Tibial artery (tissue), 4 donors: ENCODE results near the gene ZNF367.

ENCODE experiments used
- DNase-seq, 2 donors: peaks; one replicate each; pipeline ENCODE4 v3.0.0-alpha.2; 2019
- H3K27ac ChIP-seq, 2 donors: fragments of 200-600 bp; sonication (generic) in 1 of 2; 1 replicate in 1 of 2; 2 replicates in 1 of 2; pipeline ENCODE4 v1.5.1; 2018 to 2019; ENCODE audit warnings: mild to moderate bottlenecking in 1 of 2
- H3K27me3 ChIP-seq, 2 donors: fragments of 200-600 bp; sonication (generic) in 1 of 2; one replicate each; pipeline versions ENCODE4 v1.5.1 to v1.6.0; 2016 to 2019
- H3K36me3 ChIP-seq, 3 donors: fragments of 200-600 bp; sonication (generic) in 2 of 3; one replicate each; pipeline ENCODE4 v1.5.1; 2016 to 2019; ENCODE audit warnings: mild to moderate bottlenecking in 2 of 3
- H3K4me1 ChIP-seq, 4 donors: fragments of 200-600 bp; sonication (generic) in 2 of 4; 1 replicate in 3 of 4; 2 replicates in 1 of 4; pipeline ENCODE4 v1.5.1; 2016 to 2019
- H3K4me3 ChIP-seq, 2 donors: fragments of 200-600 bp; sonication (generic) in 1 of 2; 1 replicate in 1 of 2; 2 replicates in 1 of 2; pipeline ENCODE4 v1.5.1; 2018 to 2019; ENCODE audit warnings: mild to moderate bottlenecking in 2 of 2
- H3K9me3 ChIP-seq, 3 donors: fragments of 200-600 bp; sonication (generic) in 1 of 3; one replicate each; pipeline ENCODE4 v1.5.1; 2016 to 2019
- intact Hi-C: fragments of 100-400 bp; cut with DNase I; formaldehyde crosslinking; loops from one replicate; pipeline ENCODE4 v1.15.0; 2023; ENCODE audit warnings: low total_unique reads
- TF ChIP-seq, protein P1 (sequence below), 2 experiments: fragments of 200-600 bp in 1 of 2; fragments of 450-650 bp in 1 of 2; IDR thresholded peaks; one replicate each; pipeline ENCODE4 v1.5.1; 2017 to 2019; ENCODE audit warnings: antibody characterized with exemption in 2 of 2, mild to moderate bottlenecking in 1 of 2, moderate library complexity in 1 of 2

ZNF367 gene

DNA sequence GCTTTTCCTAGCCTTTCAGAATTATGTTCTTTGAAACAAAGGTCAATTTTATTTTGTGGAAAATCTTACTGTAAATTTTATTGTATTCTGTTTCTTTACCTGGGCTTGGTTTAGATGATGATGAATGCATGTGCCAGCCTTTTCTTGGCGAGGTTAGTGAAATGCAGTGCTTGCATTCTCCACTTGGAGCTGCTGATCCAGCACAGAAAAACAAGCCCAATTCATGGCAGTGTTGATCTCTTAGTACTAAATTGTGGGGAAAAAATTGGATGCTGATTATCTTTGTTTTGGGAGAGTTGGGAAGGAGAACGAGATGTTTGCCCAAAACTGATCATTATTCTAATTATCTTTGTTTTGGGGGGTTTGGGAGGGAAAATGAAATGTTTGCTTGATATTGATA, 35.5 kb upstream of the ZNF367 start:
- no peak overlapping the region for H3K4me3 ChIP-seq
- TF ChIP-seq, protein P1, sequence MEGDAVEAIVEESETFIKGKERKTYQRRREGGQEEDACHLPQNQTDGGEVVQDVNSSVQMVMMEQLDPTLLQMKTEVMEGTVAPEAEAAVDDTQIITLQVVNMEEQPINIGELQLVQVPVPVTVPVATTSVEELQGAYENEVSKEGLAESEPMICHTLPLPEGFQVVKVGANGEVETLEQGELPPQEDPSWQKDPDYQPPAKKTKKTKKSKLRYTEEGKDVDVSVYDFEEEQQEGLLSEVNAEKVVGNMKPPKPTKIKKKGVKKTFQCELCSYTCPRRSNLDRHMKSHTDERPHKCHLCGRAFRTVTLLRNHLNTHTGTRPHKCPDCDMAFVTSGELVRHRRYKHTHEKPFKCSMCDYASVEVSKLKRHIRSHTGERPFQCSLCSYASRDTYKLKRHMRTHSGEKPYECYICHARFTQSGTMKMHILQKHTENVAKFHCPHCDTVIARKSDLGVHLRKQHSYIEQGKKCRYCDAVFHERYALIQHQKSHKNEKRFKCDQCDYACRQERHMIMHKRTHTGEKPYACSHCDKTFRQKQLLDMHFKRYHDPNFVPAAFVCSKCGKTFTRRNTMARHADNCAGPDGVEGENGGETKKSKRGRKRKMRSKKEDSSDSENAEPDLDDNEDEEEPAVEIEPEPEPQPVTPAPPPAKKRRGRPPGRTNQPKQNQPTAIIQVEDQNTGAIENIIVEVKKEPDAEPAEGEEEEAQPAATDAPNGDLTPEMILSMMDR (IDR thresholded peaks at IDR 0.05) = peak; percentile 52 to 64
- peaks cover 0 to 57% (median 14%) of the 10 kb centered on the region in 4 donors for H3K4me1 ChIP-seq
- no peaks in the 10 kb centered on the region for H3K27me3 ChIP-seq
- intact Hi-C loops = loop anchor here (10.0 kb wide), 2 partner anchors 161 to 201 kb away; partner anchors contain the start of genes CDC14B and PRXL2C
- no peak overlapping the region for H3K27ac ChIP-seq
- peaks cover 0 to 5% (median 2%) of the 10 kb centered on the region in 3 donors for H3K36me3 ChIP-seq
- no peaks in the 10 kb centered on the region for H3K9me3 ChIP-seq
- DNase-seq = no peak

DNA sequence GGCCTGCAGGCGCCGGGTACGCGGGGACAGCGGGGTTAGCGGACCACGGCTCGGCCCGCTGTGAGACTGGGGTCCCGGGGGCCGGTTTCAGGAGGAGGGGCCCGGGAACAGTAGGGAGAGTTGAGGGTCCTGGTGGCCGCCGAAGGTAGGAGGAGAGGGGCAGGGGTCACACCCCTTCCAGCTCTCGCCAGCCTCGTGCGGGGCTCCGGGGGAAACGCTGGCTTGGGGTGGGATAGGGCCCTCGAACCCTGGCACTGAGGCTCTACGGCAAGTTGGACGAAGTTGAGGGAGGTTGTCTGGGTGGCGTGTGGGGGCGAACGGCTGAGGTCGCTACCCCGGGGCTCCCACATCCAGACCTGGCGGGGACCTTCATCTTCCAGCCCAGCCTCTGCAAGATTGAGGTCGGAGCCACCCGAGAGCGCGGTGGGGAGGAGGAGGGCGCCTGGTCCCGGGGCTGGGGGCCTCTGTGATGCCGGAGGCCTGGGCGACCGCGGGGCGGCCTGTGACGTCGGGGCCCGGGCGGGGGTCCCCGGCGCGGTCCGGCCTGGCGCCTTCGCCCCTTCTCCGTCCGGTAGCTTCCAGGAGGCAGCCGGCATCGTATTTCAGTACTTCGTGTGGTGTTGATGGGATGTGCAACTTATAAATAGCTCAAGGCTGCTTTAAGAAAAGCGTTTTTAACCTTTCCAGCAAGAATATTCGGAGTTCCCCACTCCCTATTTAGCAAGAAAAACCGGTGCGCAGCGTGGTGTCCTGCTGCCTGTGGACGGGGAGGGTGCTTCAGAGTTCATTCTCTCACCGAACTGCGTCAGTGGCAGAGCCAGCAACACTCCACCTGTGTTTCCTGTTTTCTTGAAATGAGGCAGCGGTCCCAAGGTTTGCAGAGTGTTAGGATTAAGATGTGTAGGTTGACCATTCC, 32.7 kb upstream of the ZNF367 start:
- TF ChIP-seq, protein P1 (IDR thresholded peaks at IDR 0.05) = no peak
- Histone ChIP-seq H3K27me3 (no peaks in the 10 kb centered on the region), H3K36me3 (no peaks in the 10 kb centered on the region), H3K27ac (peak overlapping the region; percentile 88), H3K4me3 (peak overlapping the region; percentile 72 to 73), H3K4me1 (peaks cover 0 to 50% (median 14%) of the 10 kb centered on the region in 4 donors), H3K9me3 (no peaks in the 10 kb centered on the region)
- intact Hi-C loops = loop anchor here (2.0 to 10.0 kb wide), 4 partner anchors 32 to 204 kb away; partner anchors contain the start of genes CDC14B, PRXL2C and ZNF367
- DNase-seq = peak; percentile 36 to 70

DNA sequence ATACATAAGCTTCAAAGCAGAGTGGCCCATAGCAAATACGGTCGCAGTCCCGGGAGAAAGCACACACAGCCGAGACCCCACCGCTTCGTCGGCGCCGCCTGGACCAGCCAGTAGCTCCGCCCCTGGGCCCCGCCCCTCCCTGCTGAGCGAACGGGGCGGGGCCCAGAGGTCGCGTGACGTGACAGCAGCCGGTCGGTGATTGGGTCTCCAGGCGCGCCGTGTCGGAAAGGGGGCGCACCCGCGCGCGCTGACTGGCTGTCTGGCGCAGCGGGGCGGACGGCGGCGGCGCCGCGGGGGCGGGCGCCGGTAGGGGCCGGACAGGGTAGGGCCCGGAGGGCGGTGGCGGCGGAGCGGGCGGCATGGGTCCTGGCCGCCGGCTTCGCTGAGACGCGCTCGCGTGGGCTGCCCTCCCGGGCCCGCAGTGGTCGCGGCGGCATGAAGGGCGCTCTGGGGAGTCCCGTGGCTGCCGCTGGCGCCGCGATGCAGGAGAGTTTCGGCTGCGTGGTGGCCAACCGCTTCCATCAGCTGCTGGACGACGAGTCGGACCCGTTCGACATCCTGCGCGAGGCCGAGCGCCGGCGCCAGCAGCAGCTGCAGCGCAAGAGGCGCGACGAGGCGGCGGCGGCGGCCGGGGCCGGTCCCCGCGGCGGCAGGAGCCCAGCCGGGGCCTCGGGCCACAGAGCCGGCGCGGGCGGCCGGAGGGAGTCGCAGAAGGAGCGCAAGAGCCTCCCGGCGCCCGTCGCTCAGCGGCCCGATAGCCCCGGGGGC, 31.9 kb upstream of the ZNF367 start, which contains the start of gene HABP4:
HABP4 (plus strand) TSS at position 325 of the 768 bp plus-strand sequence; CDS start at position 436, 111 bp downstream.
- intact Hi-C loops = loop anchor here (2.0 to 10.0 kb wide), 4 partner anchors 31 to 205 kb away; partner anchors contain the start of genes CDC14B, PRXL2C and ZNF367
- DNase-seq = peak; percentile 97 to 98
- Histone ChIP-seq H3K36me3 (no peaks in the 10 kb centered on the region), H3K9me3 (no peaks in the 10 kb centered on the region), H3K27me3 (no peaks in the 10 kb centered on the region), H3K4me1 (peaks cover 0 to 47% (median 14%) of the 10 kb centered on the region in 4 donors), H3K27ac (peak within 1 kb of the TSS; percentile 88), H3K4me3 (peak within 1 kb of the TSS; percentile 72 to 73)
- TF ChIP-seq, protein P1 (IDR thresholded peaks at IDR 0.05) = peak in 1 of 2 experiments; percentile 21

DNA sequence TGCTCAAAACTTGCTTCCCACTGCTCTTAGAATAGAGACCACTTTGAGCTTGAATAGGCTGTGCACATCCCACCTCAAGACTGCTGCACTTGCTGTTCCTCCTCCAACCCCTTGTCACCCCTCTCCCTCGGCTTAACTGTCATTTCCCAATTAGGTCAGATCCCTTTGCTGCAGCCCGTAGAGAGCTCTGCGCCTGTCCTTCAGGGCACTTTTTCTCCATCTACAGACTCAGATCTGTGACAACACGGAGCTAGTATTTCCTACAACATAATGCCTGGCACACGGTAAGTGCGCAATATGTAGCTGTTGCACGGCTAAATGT, 31.3 kb upstream of the ZNF367 start:
- H3K36me3 ChIP-seq = no peaks in the 10 kb centered on the region
- H3K4me3 ChIP-seq = peak overlapping the region; percentile 72 to 73
- intact Hi-C loops = no loop called here
- DNase-seq = no peak
- peak overlapping the region; percentile 88 for H3K27ac ChIP-seq
- H3K4me1 ChIP-seq = peaks cover 0 to 42% (median 14%) of the 10 kb centered on the region in 4 donors
- no peaks in the 10 kb centered on the region for H3K9me3 ChIP-seq
- H3K27me3 ChIP-seq = no peaks in the 10 kb centered on the region
- TF ChIP-seq, protein P1 (IDR thresholded peaks at IDR 0.05) = no peak

DNA sequence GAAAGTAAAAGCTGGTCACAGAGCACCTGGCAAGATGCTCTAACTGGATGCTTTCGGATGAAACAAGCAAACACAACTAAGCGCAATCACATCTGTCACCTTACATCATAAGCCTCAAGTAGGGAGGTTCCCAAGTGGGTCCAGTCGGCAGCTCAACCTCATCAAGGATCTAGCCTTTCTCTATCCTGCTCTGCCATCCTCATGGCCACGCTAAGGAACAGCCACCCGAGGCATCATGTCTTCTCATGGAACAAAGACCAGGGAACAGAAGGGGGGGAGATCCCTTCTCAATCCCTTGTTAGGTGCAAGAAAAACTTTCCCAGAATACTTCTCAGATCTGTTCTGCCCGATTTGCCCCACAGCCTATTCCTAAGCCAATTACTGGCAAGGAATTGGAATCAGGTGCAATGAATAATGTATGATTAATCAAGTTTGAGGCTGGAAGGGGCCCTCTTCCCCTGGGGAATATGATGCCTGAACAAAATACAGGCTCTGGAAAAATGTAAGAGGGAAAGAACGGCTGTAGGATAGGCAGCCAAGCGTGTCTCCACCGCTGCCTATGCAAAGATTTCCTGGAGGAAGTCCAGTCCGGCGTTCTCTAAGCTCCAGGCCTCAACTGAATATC, 30.5 kb upstream of the ZNF367 start:
- Histone ChIP-seq H3K27me3 (no peaks in the 10 kb centered on the region), H3K27ac (peak overlapping the region; percentile 88), H3K4me1 (peaks cover 0 to 35% (median 14%) of the 10 kb centered on the region in 4 donors), H3K4me3 (no peak overlapping the region), H3K36me3 (no peaks in the 10 kb centered on the region), H3K9me3 (no peaks in the 10 kb centered on the region)
- TF ChIP-seq, protein P1 (IDR thresholded peaks at IDR 0.05) = no peak
- no peak for DNase-seq
- intact Hi-C loops = no loop called here
